ENCODE data around the gene DAW1.

The DAW1 gene

DNA sequence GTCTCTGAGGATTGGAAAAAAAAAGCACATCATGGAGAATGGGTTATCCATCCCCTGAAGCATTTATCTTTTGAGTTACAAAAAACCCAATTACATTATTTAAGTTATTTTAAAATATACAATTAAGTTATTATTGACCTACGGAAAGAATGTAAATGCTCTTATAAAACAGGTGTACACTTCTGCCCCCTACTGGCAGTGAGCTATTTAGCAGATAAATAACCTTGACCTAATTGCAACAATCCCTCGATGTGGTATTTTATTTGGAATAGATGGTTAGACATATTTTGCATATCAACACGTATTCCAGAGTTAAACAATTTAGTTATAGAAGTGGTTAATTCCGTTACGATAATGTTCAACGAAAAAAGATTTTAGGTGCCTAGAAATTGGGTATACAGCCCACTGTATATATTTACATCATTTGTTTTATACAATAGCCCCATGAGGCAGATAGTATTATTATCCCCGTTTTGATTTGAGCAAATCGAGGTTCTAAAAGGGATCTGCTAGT is 9.1 kb upstream of the DAW1 start:
- peak in 1 of 4 experiments; percentile 6 for DNase-seq

DNA sequence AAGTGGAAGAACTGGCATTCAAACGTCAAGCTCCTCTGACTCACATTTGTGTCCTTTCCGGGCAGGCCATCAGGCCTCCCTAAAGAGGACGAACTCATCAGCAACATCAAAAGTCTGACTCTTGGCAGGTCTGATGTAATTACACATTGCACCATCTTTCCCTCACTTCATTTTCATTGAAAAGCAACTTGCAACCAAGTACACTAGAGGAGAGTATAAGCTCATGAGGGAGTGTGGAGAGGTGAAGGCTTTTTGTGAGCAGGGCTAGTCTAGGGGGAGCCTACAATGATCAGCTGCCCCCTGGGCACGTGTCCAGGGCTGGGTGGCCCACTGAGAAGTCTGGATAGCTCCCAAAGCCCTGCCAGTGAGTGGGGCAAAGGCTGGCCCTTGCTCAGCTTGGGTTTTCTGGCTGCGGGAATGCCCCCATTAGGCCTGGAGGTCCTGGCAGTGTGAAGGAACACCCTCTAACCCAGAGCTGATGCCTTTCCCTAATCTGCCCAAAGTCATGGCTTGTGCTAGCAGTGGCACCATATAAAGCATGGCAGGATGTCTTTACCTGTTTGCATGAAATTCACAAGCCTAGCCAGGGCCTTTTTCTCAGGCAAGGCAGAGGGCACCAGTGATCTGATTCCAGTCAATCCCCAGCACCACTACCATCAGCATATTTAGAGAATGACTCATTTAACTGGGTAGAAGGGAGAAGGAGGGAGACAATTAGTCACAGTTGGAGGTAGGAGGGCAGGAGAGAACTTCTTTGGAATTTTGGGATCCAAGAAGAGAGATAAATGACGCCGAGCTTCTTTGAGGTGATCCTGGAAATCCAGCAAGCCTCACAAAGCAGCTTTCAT is 8.5 kb upstream of the DAW1 start:
- DNase-seq, result no peak

DNA sequence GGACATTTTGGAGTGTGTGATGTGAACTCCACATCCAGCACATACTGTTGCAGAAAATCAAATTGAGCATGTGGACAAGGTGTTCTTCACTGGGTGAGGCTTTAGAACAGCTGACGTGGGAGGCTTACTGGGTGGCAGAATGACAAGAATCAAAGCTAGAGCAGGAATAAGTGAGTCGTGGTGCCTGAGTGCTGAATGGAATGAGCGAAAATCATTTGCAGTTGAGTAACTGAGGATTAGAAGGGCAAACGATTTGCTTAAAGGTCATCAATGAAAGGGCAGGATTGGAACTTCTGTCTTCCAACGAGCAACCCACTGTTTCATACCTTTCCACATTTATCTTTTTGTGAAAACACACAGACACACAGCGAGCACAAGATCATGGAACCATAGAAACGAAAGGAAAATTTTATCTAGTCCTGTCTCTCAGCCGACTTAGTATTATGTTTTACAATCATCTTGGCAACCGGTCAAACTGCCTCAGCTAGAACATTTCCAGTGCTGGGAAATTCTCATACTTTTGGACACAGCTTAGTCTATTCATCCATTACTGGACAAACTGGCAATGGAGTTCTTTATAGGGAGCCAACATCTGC is 7.2 kb upstream of the DAW1 start:
- no peak for DNase-seq

DNA sequence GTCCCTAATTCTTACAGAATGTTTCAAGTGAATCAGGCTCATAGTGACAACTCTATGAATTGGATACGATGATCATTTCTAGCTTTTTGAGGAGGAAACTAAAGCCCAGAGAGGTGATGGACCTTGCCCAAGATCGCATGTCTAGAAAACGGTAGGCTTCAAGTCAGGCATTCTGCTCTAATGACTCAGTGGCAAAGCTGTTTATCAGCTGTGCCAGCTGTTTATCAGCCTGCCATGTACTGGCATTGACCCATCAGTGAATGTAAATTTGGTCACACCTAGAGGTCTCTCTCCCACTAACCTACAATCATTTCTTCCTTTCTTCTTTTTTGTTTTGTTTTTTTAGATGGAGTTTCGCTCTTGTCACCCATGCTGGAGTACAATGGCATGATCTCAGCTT is 6.1 kb upstream of the DAW1 start:
- no peak for DNase-seq

DNA sequence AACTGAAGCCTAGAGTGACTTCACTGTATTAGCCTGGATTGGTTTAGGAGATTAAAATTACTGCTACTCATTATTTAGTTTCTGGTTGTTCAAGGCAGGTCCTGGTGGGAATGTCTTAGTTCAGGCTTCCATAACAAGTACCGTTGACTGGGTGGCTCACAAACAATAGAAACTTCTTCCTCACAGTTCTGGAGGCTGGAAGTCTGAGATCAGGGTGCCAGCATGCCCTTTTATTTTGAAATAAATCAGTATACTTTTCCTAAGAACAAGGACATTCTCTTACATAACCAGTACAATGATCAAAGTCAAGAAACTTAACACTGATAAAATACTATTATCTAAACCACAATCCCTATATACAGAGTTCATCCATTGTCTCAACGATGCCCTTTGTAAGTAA is 4.0 kb upstream of the DAW1 start:
- no peak for DNase-seq

DNA sequence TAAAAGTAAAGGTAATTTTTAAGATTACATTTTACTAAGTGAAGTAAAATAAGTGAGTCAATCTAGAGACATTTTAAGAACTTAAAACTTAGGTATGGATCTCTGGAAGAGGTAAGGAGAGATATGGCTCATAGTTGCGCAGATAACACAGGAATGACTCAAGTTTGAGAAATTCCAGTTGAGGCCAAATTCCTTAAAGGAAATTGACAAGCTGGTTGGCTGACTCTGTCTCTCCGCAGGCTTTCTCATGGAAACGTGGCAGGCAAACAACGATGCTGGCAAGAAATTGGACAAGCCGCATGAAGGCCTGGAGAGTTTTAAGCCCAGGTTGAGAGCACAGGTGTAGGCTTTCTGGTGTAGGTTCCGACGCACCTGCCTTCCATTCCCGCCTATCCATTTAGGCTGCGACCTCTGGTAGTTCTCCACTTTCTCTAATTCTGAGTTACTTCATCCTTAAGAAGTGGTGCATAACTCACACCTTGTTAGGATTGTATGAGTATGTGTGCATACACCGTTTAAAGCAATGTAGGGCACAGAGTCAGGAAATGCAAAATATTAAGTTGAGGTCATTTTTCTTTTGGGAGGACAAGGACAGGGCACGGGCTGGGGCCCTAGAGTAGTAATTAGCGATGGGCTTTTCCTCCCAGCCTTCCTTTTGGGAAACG is 589 bp upstream of the DAW1 start:
- no peak for DNase-seq

DNA sequence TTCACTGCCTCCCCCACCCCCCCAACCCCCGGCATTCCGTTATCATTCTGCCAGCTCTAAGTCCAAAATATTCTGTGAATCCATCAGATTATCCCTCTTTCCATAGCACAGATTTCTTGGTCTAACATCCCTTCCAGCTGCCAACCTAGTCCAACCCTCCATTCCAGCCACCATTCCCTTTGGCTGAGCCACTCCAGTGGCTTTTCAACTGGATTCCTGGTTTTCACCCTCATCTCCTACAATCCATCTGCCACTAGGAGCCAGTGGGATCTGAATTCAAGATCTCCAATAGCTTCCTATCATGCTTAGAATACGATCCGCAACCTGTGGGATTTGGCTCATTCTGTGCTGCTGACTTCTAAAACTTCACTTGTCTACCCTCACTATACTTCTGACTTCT is 1.2 kb downstream of the DAW1 start:
- no peak for DNase-seq

DNA sequence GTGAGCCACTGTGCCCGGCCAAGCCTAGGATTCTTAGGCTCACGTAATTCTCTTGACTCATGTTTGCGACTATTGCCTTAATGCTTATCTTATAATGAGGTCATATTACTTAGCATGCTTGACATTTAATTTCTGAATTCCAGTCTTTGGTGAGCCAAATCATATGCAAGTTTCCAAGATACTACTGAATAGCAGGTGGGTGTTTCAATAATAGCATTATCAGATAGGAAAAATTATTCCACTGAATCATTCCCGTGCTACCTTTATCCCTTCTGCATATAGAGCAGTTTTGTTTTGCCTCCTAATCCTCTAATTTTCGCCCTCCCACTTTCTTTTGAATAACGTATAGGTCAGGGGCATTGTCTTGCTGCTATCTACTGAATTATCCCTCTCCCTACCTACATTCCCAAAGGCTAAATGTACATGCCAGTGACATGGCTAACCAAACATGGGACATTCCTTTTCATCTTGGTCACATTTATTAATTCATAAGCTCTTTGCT is 4.9 kb downstream of the DAW1 start:
- no peak for DNase-seq

DNA sequence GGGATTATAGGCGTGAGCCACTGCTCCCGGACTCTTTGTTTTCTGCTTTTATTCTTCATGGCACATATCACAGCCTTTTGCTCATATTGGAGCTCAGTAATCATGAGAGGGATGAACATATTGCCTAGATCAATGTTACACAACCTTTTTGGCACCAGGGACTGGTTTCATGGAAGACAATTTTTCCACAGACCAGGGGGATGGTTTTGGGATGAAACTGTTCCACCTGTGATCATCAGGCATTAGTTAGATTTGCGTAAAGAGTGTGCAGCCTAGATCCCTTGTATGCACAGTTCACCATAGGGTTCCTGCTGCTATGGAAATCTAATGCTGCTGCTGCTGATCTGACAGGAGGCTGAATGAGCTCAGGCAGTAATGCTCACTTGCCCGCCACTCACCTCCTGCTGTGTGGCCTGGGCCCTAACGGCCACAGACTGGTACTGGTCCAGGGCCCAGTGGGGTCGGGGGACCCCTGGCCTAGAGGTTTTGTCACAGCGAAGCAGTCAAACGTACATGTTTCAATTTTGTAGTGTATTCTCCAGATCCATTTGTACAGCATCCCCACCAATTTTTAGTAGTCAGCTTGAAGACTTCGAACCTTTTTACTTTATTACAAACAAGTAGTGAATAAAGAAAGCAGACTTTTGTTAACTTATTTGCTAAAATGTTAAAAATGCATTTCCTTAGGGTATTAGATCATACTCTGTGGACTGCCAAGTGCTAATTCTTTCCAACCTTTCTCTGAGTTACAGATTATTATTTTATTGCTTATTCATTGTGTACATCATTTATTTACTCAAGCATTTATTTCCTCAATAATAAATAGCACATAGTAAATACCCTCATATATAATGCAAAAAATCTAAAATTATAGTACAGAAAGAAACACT is 6.2 kb downstream of the DAW1 start:
- no peak for DNase-seq

DNA sequence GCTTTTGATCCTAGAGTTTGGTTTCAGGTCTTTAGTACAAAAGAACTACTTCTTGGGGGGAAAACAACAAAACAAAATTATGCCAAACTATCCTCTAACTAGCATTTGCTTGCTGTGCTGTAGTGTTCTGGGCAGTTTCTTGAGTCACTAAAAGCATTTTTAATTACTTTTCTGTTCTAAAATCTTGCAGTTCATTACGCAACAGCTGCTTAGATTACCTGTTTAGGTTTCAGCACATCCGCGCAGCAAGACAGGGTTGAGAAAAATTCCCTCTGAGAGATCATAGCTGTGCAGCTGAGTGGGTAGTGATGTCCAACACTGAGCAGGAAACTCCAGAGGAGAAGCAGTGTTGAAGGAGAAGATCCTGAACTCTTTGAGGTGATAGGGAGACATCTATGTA is 9.0 kb downstream of the DAW1 start:
- DNase-seq, result no peak

DNA sequence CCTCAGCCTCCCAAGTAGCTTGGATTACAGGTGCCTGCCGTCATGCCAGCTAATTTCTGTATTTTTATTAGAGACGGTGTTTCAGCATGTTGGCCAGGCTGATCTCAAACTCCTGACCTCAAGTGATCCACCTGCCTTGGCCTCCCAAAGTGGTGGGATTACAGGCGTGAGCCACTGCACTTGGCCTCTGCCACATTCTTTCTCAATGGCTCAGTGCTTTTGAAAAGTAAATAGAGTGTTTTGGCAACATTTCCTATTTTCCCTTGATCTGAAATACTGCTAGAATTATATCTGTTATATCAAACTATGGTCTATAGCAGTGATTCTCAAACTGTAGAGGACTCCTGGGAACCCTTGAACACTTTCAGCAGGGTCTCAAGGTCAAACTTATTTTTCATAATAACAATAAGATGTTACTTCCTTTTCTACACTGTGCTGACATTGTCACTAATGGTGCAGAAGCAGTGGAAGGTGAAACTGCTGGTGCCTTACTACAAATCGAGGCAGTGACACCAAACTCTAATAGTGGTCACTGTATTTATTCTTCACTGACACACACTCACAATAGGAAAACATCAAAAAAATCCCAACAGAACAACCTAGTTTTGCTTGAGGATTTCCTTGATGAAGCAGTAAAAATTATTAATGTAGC is 10.6 kb downstream of the DAW1 start:
- DNase-seq, result no peak

DNA sequence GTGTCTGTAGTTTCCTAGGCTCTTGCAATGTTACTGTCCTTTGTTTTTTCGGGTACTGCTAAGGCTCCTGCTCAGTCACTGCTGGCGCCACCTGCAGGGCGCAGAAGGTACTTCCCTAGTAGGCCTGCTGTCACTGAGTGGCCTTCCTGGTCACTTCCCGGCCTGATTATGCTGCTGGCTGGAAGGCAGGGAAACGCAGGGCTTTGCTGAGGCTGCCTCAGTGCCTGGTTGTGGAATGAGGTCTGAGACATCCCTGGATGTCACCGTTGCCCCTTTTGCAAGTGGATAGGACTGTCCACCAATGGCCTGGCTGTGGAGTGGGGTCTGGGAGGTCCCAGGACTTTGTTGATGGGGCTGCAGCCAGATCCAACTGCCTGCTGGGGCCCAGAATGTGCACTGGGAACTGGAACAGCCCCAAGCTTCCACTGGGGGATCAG is 13.1 kb downstream of the DAW1 start:
- peak in 2 of 4 experiments; percentile 16 to 23 for DNase-seq

DNA sequence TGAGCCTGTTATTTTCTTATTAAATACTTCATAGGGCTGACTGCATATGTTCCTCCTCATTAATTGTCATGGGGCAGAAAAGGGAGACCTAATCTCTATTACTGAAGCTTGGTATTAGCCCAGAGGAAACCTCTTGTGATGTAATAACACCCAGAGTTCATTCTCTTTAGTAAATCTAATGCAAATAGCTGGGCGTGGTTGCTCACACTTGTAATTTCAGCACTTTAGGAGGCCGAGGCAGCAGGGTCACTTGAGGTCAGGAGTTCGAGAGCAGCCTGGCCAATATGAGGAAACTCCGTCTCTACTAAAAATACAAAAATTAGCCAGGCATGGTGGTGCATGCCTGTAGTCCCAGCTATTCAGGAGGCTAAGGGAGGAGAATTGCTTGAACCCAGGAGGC is 14.7 kb downstream of the DAW1 start:
- DNase-seq, result no peak

DNA sequence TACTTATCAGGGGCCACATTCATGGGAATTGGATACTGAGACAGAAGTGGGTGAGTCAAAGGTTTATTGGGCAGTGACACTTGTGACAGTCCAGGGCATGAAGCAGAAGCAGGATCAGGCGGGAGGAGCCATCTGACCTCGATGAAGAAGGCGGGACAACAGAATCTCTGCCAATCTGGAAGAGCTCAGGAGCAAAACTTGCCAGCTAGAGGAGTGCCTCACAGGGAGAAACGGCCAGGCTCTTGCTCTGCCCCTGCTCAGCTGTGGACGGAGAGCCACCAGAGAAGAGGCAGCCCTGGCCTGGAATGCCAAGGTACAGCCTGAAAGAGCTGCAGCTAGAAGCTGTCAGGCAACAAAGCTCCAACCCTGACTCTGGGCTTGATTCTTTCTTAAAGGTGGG is 16.9 kb downstream of the DAW1 start:
- DNase-seq, result no peak

DNA sequence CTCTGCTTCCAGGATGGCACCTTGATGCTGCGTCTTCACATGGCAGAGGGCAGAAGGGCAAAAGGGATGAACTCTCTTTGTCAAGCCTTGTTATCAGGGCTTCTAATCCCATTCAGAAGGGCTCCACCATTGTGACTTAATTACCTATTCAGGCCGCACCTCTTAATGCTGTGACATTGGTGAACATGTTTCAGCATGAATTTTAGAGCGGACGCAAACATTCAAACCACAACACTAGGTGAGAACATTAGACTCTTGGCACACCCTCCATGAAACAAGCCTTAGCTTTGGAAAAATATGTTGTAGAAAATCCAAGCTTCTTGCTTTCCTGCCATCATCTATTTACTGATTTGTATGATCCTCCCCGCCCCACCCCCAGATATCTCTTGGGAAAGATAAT is 17.9 kb downstream of the DAW1 start:
- no peak for DNase-seq

DNA sequence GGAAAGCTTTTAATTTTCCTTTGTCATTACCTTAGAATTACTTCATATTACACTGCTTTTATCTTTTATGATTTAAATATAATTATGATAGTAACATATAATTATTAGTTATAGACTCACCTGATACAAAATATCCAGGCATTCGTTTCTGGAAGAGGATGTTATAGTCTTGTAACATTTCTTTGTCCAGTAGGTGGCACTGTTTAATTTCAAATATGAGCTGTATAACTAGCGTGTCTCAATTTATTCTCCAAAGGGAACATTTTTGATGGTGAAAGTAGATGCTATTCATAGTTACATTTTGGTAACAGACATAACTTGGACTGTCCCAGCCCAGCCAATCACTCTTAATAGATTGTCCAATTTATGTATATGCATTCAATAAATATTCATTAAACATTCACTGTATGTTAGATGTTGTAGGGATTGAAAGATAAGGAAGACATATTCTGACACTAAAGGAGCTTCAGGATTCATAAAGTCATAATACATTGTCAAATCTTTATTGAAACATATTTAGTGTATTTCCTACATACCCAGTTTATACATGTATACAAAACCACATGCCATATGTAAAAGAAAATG is 19.2 kb downstream of the DAW1 start:
- DNase-seq, result no peak

DNA sequence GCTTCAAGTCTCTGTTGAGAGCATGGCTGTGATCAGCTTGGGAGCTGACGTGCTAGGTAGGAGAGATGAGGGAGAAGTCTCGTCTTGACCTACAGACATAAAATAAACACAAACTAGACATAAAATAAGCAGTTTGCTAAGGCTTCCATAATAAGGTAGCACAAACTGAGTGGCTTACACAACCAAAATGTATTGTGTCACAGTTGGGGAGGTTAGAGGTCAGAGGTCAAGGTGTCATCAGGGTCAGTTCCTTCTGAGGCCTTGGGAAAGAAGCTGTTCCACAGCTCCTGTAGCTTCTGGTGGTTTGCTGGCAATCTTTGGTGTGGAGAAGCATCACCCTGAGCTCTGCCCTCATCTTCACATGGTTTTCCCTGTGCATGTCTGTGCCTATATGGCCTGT is 20.2 kb downstream of the DAW1 start:
- DNase-seq, result no peak

DNA sequence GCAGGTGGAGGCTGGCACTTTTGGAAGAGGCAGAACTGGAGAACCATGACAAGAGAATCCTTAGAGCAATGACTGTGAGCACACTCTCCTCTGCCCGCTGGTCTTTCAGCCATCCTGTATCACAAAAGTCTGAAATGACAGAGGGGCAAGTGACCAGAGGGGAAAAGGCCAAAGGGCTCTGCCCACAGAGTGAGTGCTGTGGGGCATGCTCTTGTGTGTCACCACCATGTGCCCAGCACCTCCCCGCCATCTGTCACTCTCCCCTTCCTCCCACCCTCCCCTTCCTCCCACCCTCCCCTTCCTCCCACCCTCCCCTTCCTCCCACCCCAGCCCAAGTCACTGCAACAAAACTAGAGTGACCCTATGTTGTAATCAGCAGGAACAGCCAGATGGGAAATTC is 31.9 kb downstream of the DAW1 start:
- DNase-seq, result no peak

DNA sequence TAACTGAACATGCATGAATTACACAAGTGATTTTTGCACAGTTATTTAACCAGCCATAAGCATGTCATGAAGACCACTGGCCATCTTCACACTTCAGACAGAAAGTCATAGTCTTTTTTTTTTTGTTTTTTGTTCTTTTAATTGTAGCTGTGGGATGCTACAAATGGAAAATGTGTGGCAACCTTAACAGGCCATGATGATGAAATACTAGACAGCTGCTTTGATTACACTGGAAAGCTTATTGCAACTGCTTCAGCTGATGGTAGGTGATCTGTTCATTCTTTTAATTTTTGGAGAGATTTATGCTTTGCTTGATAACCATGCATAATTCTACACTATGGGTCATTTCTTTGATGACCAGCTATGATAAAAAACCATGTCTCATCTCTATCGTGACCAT is 35.6 kb downstream of the DAW1 start:
- no peak for DNase-seq

DNA sequence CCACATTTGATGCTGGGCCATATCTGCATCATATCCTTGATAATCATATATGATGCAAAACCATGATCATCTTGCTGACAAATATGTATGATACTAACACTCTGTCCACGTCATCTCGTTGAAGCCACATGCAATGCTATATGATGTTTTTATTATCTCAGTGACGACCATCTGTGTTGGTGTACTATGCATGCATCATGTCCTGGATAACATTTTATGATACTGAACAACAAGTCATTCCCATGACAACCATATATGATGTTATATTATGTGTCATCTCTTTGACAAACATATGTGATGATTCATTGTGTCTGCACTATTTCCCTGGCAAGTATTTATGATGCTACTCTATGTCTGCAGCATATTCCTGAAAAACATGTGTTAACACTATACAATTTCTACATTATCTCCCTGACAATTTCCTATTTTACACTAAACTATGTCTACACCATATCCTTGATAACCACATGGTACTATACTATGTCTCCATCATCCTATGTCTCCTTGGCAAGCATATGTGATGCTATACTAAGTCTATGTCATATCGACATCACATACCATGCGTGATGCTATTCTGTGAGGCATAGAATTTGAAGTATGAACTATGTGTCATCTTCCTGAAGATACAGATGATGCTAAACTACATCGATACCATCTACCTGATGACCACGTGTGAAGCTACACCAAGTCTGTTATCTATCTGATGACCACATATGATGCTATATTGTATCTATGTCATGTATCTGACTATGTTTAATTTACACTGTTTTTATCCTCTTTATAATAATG is 37.0 kb downstream of the DAW1 start:
- DNase-seq, result no peak

DNA sequence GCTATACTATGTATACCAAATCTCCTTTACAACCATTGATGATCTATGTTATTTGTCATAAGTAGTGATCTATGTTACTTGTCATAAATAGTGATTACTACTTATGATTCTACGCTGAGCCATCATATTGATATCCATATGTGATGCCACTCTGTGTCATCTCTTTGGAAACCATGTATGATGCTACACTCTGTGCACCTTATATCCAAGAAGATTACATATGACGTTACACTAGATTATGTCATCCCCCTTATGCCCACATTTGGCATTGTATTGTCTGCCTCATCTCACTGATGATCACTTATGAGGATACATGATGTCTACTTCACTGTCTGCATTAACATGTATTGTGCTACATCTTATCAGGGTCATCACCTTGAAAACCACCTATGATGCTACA is 42.9 kb downstream of the DAW1 start:
- DNase-seq, result no peak

All from activated CD4-positive, CD25-positive, alpha-beta regulatory T cell (primary cell).